ENCODE results near the gene C19orf53. TPM values are rescaled to one million over a fixed set of nuclear protein-coding genes. Genes with fewer than 3 reads are reported as not detected.

Gene C19orf53
- total RNA-seq, 1 experiment from 2014 or later, result 115 TPM

GRCh38 chr19:13823256-13823655 is 49.0 kb downstream of the C19orf53 start:
- Histone ChIP-seq H3K4me1 (ENCODE audit: control insufficient read depth in 1 of 2, insufficient read depth in 2 of 2, low read length in 2 of 2) (peaks cover 3 to 15% of the 10 kb centered on the region in 2 experiments), H3K9ac (ENCODE audit: low read length) (no peak overlapping the region), H3K9me3 (ENCODE audit: control insufficient read depth in 1 of 2, insufficient read depth in 1 of 2, low read depth in 1 of 2, low read length in 2 of 2) (no peaks in the 10 kb centered on the region), H3K9me2 (ENCODE audit: insufficient read depth) (no peaks in the 10 kb centered on the region), H3K4me3 (replicated peaks in 1 of 2; ENCODE audit: low read depth in 1 of 2, low read length in 2 of 2) (no peak overlapping the region), H3K27me3 (ENCODE audit: insufficient read depth, low read length) (no peaks in the 10 kb centered on the region), H3K79me2 (ENCODE audit: insufficient read depth, low read length) (no peaks in the 10 kb centered on the region), H4K20me1 (ENCODE audit: insufficient read depth) (no peaks in the 10 kb centered on the region), H3K27ac (ENCODE audit: low read depth, low read length) (no peak overlapping the region), H3K4me2 (ENCODE audit: low read length) (no peak overlapping the region), H2AFZ (ENCODE audit: low read depth, low read length, poor library complexity, severe bottlenecking) (no peak overlapping the region), H3K36me3 (ENCODE audit: control insufficient read depth in 1 of 2, insufficient read depth in 2 of 2, low read length in 2 of 2) (no peaks in the 10 kb centered on the region)
- DNase-seq (ENCODE audit: low read depth, low spot score) (no peak), ATAC-seq (no peak)
- BruUV-seq (replicated peaks), result no TSS peak
- TF ChIP-seq CEBPB (IDR thresholded peaks at IDR 0.05; ENCODE audit: low read depth) (no peak), CBX3 (IDR thresholded peaks at IDR 0.05; ENCODE audit: low read depth) (no peak), MAX (IDR thresholded peaks at IDR 0.05) (no peak), EGR1 (IDR thresholded peaks at IDR 0.05; ENCODE audit: low read depth) (no peak)
- intact Hi-C loops (cut with micrococcal nuclease), result no loop called here
- CTCF ChIA-PET, result no interaction called here
- RAD21 ChIA-PET (ENCODE audit: low non-redundant PET in 1 of 2, low total read pairs in 2 of 2, uncharacterized antibody in 2 of 2, unreplicated experiment in 2 of 2), result interaction anchor here in 1 of 2 experiments (0.6 kb wide), 1 partner anchor 19 kb away, joined by 3 read pairs; no protein-coding TSS in a partner anchor
- POLR2A ChIA-PET, result no interaction called here

- ChIA-PET CTCF (no interaction called here), POLR2A (interaction anchor here (1.0 kb wide), 1 partner anchor 35 kb away, joined by 3 read pairs; no protein-coding TSS in a partner anchor), RAD21 (ENCODE audit: low non-redundant PET in 1 of 2, low total read pairs in 2 of 2, uncharacterized antibody in 2 of 2, unreplicated experiment in 2 of 2) (no interaction called here)
- Histone ChIP-seq H4K20me1 (ENCODE audit: insufficient read depth) (no peaks in the 10 kb centered on the region), H3K4me1 (ENCODE audit: control insufficient read depth in 1 of 2, insufficient read depth in 2 of 2, low read length in 2 of 2) (peaks cover 3 to 15% of the 10 kb centered on the region in 2 experiments), H3K9ac (ENCODE audit: low read length) (no peak overlapping the region), H3K9me3 (ENCODE audit: control insufficient read depth in 1 of 2, insufficient read depth in 1 of 2, low read depth in 1 of 2, low read length in 2 of 2) (no peaks in the 10 kb centered on the region), H3K4me2 (ENCODE audit: low read length) (no peak overlapping the region), H3K27me3 (ENCODE audit: insufficient read depth, low read length) (no peaks in the 10 kb centered on the region), H3K4me3 (replicated peaks in 1 of 2; ENCODE audit: low read depth in 1 of 2, low read length in 2 of 2) (no peak overlapping the region), H3K9me2 (ENCODE audit: insufficient read depth) (no peaks in the 10 kb centered on the region), H3K79me2 (ENCODE audit: insufficient read depth, low read length) (no peaks in the 10 kb centered on the region), H3K27ac (ENCODE audit: low read depth, low read length) (no peak overlapping the region), H2AFZ (ENCODE audit: low read depth, low read length, poor library complexity, severe bottlenecking) (no peak overlapping the region), H3K36me3 (ENCODE audit: control insufficient read depth in 1 of 2, insufficient read depth in 2 of 2, low read length in 2 of 2) (no peaks in the 10 kb centered on the region)
- intact Hi-C loops (cut with micrococcal nuclease), result no loop called here
- no peak for DNase-seq (ENCODE audit: low read depth, low spot score)
- TF ChIP-seq EZH2 (IDR thresholded peaks at IDR 0.05), result no peak
- TF ChIP-seq ELF1 (IDR thresholded peaks at IDR 0.05; ENCODE audit: borderline replicate concordance, low read depth), result no peak
- no peak for TF ChIP-seq SP1 (IDR thresholded peaks at IDR 0.05; ENCODE audit: low read depth)
- TF ChIP-seq ATF3 (IDR thresholded peaks at IDR 0.05), result no peak
- TF ChIP-seq RAD21 (IDR thresholded peaks at IDR 0.05; ENCODE audit: low read depth), result no peak
- no peak for TF ChIP-seq EGR1 (IDR thresholded peaks at IDR 0.05; ENCODE audit: low read depth)
- TF ChIP-seq EZH2phosphoT487 (IDR thresholded peaks at IDR 0.05; ENCODE audit: borderline replicate concordance), result no peak
- no peak for TF ChIP-seq TCF7L2 (IDR thresholded peaks at IDR 0.05; ENCODE audit: borderline replicate concordance, extremely low read depth, insufficient read depth, insufficient read length)
- TF ChIP-seq POLR2A (IDR thresholded peaks at IDR 0.05; ENCODE audit: borderline replicate concordance, extremely low read depth, insufficient read depth, insufficient read length), result no peak
- no peak for TF ChIP-seq POLR2AphosphoS5 (IDR thresholded peaks at IDR 0.05; ENCODE audit: low read depth, low read length)
- no peak for TF ChIP-seq ZBTB33 (IDR thresholded peaks at IDR 0.05; ENCODE audit: extremely low read depth, insufficient replicate concordance, low read length)
- BruUV-seq (replicated peaks), result no TSS peak
- ATAC-seq, result no peak
These were observed 49.6 kb downstream of the C19orf53 start for GRCh38 chr19:13823901-13824300.

Measured in HCT116 (cell line).